ENCODE measurements around the gene TEKT2. TPM values are rescaled to one million over a fixed set of nuclear protein-coding genes. Genes with fewer than 3 reads are reported as not detected.

Gene TEKT2
- total RNA-seq, 4 donors from 2014 or later: not detected

DNA sequence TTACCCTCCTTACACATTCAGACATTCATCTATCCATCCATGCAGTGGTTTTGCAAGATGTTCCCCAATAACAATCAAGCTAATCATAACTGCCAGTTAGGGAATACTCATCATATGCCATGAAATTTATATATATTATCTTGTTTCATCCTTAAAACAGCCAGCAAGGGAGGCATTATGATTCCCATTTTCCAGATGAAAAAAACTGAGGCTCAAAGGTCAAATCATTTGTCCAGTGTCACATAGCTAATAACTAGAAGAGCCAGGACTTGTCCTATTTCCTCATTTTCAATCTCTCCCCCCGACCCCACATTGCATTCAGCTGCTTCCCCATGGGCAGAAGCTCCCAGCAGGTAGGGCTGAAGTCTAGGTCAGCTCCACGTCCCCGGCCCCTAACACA, 48.1 kb downstream of the TEKT2 start:
- ATAC-seq: no peak
- Histone ChIP-seq H3K9me3 (no peaks in the 10 kb centered on the region), H3K36me3 (peaks cover 0 to 5% of the 10 kb centered on the region in 2 donors), H3K4me1 (peaks cover 9 to 20% of the 10 kb centered on the region in 2 donors), H3K27ac (no peak overlapping the region), H3K4me3 (no peak overlapping the region), H3K27me3 (no peaks in the 10 kb centered on the region)
- DNase-seq: no peak
- in situ Hi-C loops (cut with MboI; ENCODE audit: low sequenced_read_pairs in 4 of 4): no loop called here
- intact Hi-C loops (cut with DNase I; ENCODE audit: low total_unique reads): no loop called here
- no peak for TF ChIP-seq POLR2A (IDR thresholded peaks at IDR 0.05)
- TF ChIP-seq CTCF (IDR thresholded peaks at IDR 0.05 in 4 of 5, conservative IDR thresholded peaks at IDR 0.05 in 1 of 5): no peak

- DNase-seq (no peak), ATAC-seq (no peak)
- H3K9me3 ChIP-seq: no peaks in the 10 kb centered on the region
- in situ Hi-C loops (cut with MboI; ENCODE audit: low sequenced_read_pairs in 4 of 4) (no loop called here), intact Hi-C loops (cut with DNase I; ENCODE audit: low total_unique reads) (no loop called here)
- peaks cover 0 to 20% of the 10 kb centered on the region in 2 donors for H3K36me3 ChIP-seq
- no peak overlapping the region for H3K27ac ChIP-seq
- TF ChIP-seq CTCF (IDR thresholded peaks at IDR 0.05 in 4 of 5, conservative IDR thresholded peaks at IDR 0.05 in 1 of 5) (no peak), POLR2A (IDR thresholded peaks at IDR 0.05) (no peak)
- H3K4me3 ChIP-seq: no peak overlapping the region
- H3K4me1 ChIP-seq: peaks cover 10 to 31% of the 10 kb centered on the region in 2 donors
- H3K27me3 ChIP-seq: no peaks in the 10 kb centered on the region
Measured at GRCh38 chr1:36133484-36133883, 49.6 kb downstream of the TEKT2 start.

DNA sequence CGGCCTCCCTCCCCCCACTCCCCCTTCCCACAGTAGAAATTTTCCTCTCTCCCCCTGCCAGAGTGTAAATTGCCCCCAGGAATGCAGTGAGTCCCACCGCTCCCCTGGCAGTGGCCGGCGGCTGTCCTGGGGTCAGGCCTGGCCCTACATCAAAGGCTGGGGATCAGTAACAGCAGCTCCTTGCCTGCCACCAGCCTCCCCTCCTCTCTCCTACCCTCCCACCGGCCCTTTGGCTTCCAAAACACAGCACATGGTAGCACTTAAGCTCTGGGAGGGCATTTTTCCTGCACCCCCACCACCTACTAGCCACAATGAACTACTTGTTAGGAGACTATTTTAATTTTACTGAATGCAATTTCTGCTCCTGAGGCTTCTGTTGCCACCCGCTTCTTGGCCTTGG, 50.1 kb downstream of the TEKT2 start:
- intact Hi-C loops (cut with DNase I; ENCODE audit: low total_unique reads): loop anchor here (2.0 kb wide), 1 partner anchor 35 kb away; no protein-coding TSS in a partner anchor
- in situ Hi-C loops (cut with MboI; ENCODE audit: low sequenced_read_pairs in 4 of 4): no loop called here
- H3K36me3 ChIP-seq: peaks cover 0 to 25% of the 10 kb centered on the region in 2 donors
- H3K9me3 ChIP-seq: no peaks in the 10 kb centered on the region
- TF ChIP-seq CTCF (IDR thresholded peaks at IDR 0.05 in 4 of 5, conservative IDR thresholded peaks at IDR 0.05 in 1 of 5) (no peak), POLR2A (IDR thresholded peaks at IDR 0.05) (no peak)
- DNase-seq: no peak
- H3K4me1 ChIP-seq: peaks cover 10 to 31% of the 10 kb centered on the region in 2 donors
- no peak for ATAC-seq
- no peak overlapping the region for H3K4me3 ChIP-seq
- H3K27ac ChIP-seq: no peak overlapping the region
- no peaks in the 10 kb centered on the region for H3K27me3 ChIP-seq

GRCh38 chr1:36134505-36135329, 50.8 kb downstream of the TEKT2 start:
- DNase-seq: no peak
- Histone ChIP-seq H3K27ac (no peak overlapping the region), H3K4me1 (peaks cover 17 to 37% of the 10 kb centered on the region in 2 donors), H3K4me3 (no peak overlapping the region), H3K27me3 (no peaks in the 10 kb centered on the region), H3K9me3 (no peaks in the 10 kb centered on the region), H3K36me3 (peaks cover 0 to 32% of the 10 kb centered on the region in 2 donors)
- peak; percentile 25 to 35 for ATAC-seq
- no peak for TF ChIP-seq POLR2A (IDR thresholded peaks at IDR 0.05)
- peak; percentile 40 to 64 (median 56) for TF ChIP-seq CTCF (IDR thresholded peaks at IDR 0.05 in 4 of 5, conservative IDR thresholded peaks at IDR 0.05 in 1 of 5)
- intact Hi-C loops (cut with DNase I; ENCODE audit: low total_unique reads): loop anchor here (2.0 kb wide), 1 partner anchor 36 kb away; no protein-coding TSS in a partner anchor
- in situ Hi-C loops (cut with MboI; ENCODE audit: low sequenced_read_pairs in 4 of 4): no loop called here

Measured in gastrocnemius medialis (tissue), 4 donors.